Measurements from ENCODE around the gene GNA12. TPM values are rescaled to one million over a fixed set of nuclear protein-coding genes. Genes with fewer than 3 reads are reported as not detected.
A peak's percentile ranks its signal among the peaks of the same experiment; 100 is the strongest.
"Not testable (repeated sequence)": the region's sequence is repeated elsewhere in the genome, so short reads cannot be mapped to it uniquely, and the experiment has no call there.

The GNA12 gene
- total and polyA plus RNA-seq, 4 donors, result 3.7 to 19.0 (median 11.3) TPM

- no peak overlapping the region for H3K4me3 ChIP-seq (ENCODE audit: low read depth in 1 of 3, low read length in 3 of 3)
- no peak for DNase-seq (ENCODE audit: low spot score)
- H3K36me3 ChIP-seq (ENCODE audit: control insufficient read depth in 4 of 4, insufficient read depth in 3 of 4, low read depth in 1 of 4, low read length in 3 of 4), result peaks cover 0 to 2% (median 0%) of the 10 kb centered on the region in 4 donors
- no peak overlapping the region for H3K27ac ChIP-seq (ENCODE audit: low read depth in 1 of 2, low read length in 2 of 2)
- TF ChIP-seq EGR1 (IDR thresholded peaks at IDR 0.05; ENCODE audit: low read depth in 2 of 2) (no peak), JUND (IDR thresholded peaks at IDR 0.05) (no peak), REST (IDR thresholded peaks at IDR 0.05) (no peak), HNF4A (conservative IDR thresholded peaks at IDR 0.05) (no peak), FOXA2 (IDR thresholded peaks at IDR 0.05) (no peak), GABPA (IDR thresholded peaks at IDR 0.05 in 1 of 2, conservative IDR thresholded peaks at IDR 0.05 in 1 of 2) (no peak), TAF1 (conservative IDR thresholded peaks at IDR 0.05) (no peak), NR2F2 (IDR thresholded peaks at IDR 0.05) (peak; percentile 19)
- WGBS, result 70% methylated on average over 18 of the region's 18 CpGs
- H3K9ac ChIP-seq (ENCODE audit: low read depth in 1 of 2, low read length in 2 of 2), result peak overlapping the region in 1 of 2 donors; percentile 9
- no peaks in the 10 kb centered on the region for H3K27me3 ChIP-seq (ENCODE audit: control insufficient read depth in 4 of 4, insufficient read depth in 4 of 4, low read length in 3 of 4)
- peaks cover 0 to 4% (median 0%) of the 10 kb centered on the region in 4 donors for H3K4me1 ChIP-seq (ENCODE audit: control insufficient read depth in 4 of 4, insufficient read depth in 4 of 4, low read length in 3 of 4)
- H3K9me3 ChIP-seq (ENCODE audit: control insufficient read depth in 4 of 4, low read length in 3 of 4), result no peaks in the 10 kb centered on the region
Observed at GRCh38 chr7:2737771-2738540, 106.2 kb downstream of the GNA12 start.

GRCh38 chr7:2737005-2737743, 106.9 kb downstream of the GNA12 start:
- H3K4me1 ChIP-seq (ENCODE audit: control insufficient read depth in 4 of 4, insufficient read depth in 4 of 4, low read length in 3 of 4); H3K27ac ChIP-seq (ENCODE audit: low read depth in 1 of 2, low read length in 2 of 2); H3K27me3 ChIP-seq (ENCODE audit: control insufficient read depth in 4 of 4, insufficient read depth in 4 of 4, low read length in 3 of 4); H3K9me3 ChIP-seq (ENCODE audit: control insufficient read depth in 4 of 4, low read length in 3 of 4); H3K36me3 ChIP-seq (ENCODE audit: control insufficient read depth in 4 of 4, insufficient read depth in 3 of 4, low read depth in 1 of 4, low read length in 3 of 4); DNase-seq (ENCODE audit: low spot score); H3K4me3 ChIP-seq (ENCODE audit: low read depth in 1 of 3, low read length in 3 of 3); H3K9ac ChIP-seq (ENCODE audit: low read depth in 1 of 2, low read length in 2 of 2): not testable (repeated sequence)
- WGBS, result 91% methylated on average over 15 of the region's 15 CpGs

- Histone ChIP-seq H3K9ac (ENCODE audit: low read depth in 1 of 2, low read length in 2 of 2) (no peak overlapping the region), H3K27ac (ENCODE audit: low read depth in 1 of 2, low read length in 2 of 2) (no peak overlapping the region), H3K27me3 (ENCODE audit: control insufficient read depth in 4 of 4, insufficient read depth in 4 of 4, low read length in 3 of 4) (no peaks in the 10 kb centered on the region), H3K9me3 (ENCODE audit: control insufficient read depth in 4 of 4, low read length in 3 of 4) (no peaks in the 10 kb centered on the region), H3K36me3 (ENCODE audit: control insufficient read depth in 4 of 4, insufficient read depth in 3 of 4, low read depth in 1 of 4, low read length in 3 of 4) (peaks cover 0 to 2% (median 0%) of the 10 kb centered on the region in 4 donors), H3K4me1 (ENCODE audit: control insufficient read depth in 4 of 4, insufficient read depth in 4 of 4, low read length in 3 of 4) (peaks cover 0 to 4% (median 0%) of the 10 kb centered on the region in 4 donors), H3K4me3 (ENCODE audit: low read depth in 1 of 3, low read length in 3 of 3) (no peak overlapping the region)
- TF ChIP-seq YY1 (IDR thresholded peaks at IDR 0.05), result no peak
- TF ChIP-seq RXRA (IDR thresholded peaks at IDR 0.05), result no peak
- no peak for TF ChIP-seq HNF4G (IDR thresholded peaks at IDR 0.05)
- TF ChIP-seq JUND (IDR thresholded peaks at IDR 0.05), result no peak
- 92% methylated on average over 17 of the region's 17 CpGs for WGBS
- DNase-seq (ENCODE audit: low spot score), result peak; percentile 37
Observed at GRCh38 chr7:2736411-2736914, 107.6 kb downstream of the GNA12 start.

All from liver (tissue), 9 donors.